Prostate gland (tissue), 1 donor: ENCODE data around the gene KCNC1.

Experiments used
- POLR2A ChIP-seq: fragments of 450-650 bp; IDR thresholded peaks from one replicate; pipeline ENCODE4 v1.6.1; 2016; ENCODE audit warnings: antibody characterized with exemption, mild to moderate bottlenecking
- POLR2AphosphoS5 ChIP-seq: sonication (generic); formaldehyde crosslinking; IDR thresholded peaks from one replicate; pipeline ENCODE4 v1.6.1; 2017; ENCODE audit warnings: antibody characterized with exemption

GRCh38 chr11:17691976-17692375 is 42.6 kb upstream of the KCNC1 start:
- TF ChIP-seq POLR2A = no peak
- TF ChIP-seq POLR2AphosphoS5 = no peak
